ENCODE results near the gene SORCS2.

Gene SORCS2

GRCh38 chr4:7629501-7630254 lies 437.3 kb downstream of the SORCS2 start:
- no peak for DNase-seq

- peak; percentile 43 to 49 for DNase-seq
Observed at GRCh38 chr4:7630568-7631287, 438.4 kb downstream of the SORCS2 start.

- DNase-seq: no peak
Observed at GRCh38 chr4:7631288-7632014, 439.1 kb downstream of the SORCS2 start.

- no peak for DNase-seq
Observed at GRCh38 chr4:7632341-7632740, 440.0 kb downstream of the SORCS2 start.

- no peak for DNase-seq
Observed at GRCh38 chr4:7632971-7633370, 440.6 kb downstream of the SORCS2 start.

GRCh38 chr4:7634661-7635251 lies 442.4 kb downstream of the SORCS2 start:
- no peak for DNase-seq

GRCh38 chr4:7635445-7636239 lies 443.3 kb downstream of the SORCS2 start:
- DNase-seq: no peak

GRCh38 chr4:7636240-7636508 lies 443.8 kb downstream of the SORCS2 start:
- no peak for DNase-seq

GRCh38 chr4:7637139-7637538 lies 444.8 kb downstream of the SORCS2 start:
- DNase-seq: no peak

GRCh38 chr4:7637971-7638370 lies 445.6 kb downstream of the SORCS2 start:
- no peak for DNase-seq

GRCh38 chr4:7638489-7638888 lies 446.2 kb downstream of the SORCS2 start:
- no peak for DNase-seq

- no peak for DNase-seq
Observed at GRCh38 chr4:7638984-7639789, 446.8 kb downstream of the SORCS2 start.

- DNase-seq: no peak
Observed at GRCh38 chr4:7640136-7640535, 447.8 kb downstream of the SORCS2 start.

- DNase-seq: no peak
Observed at GRCh38 chr4:7641712-7642111, 449.4 kb downstream of the SORCS2 start.

GRCh38 chr4:7642741-7643458 lies 450.6 kb downstream of the SORCS2 start:
- DNase-seq: no peak

GRCh38 chr4:7645158-7645557 lies 452.8 kb downstream of the SORCS2 start:
- DNase-seq: no peak

- DNase-seq: no peak
Observed at GRCh38 chr4:7645956-7646355, 453.6 kb downstream of the SORCS2 start.

- no peak for DNase-seq
Observed at GRCh38 chr4:7646384-7647061, 454.2 kb downstream of the SORCS2 start.

GRCh38 chr4:7647186-7647585 lies 454.8 kb downstream of the SORCS2 start:
- DNase-seq: no peak
